Mammary epithelial cell (primary cell): ENCODE results near the gene KIF9.

Experiments used
- CTCF ChIP-seq, 2 donors: IDR thresholded peaks in 1 of 2; conservative IDR thresholded peaks in 1 of 2; 2 replicates each; pipeline ENCODE4 v1.5.1; 2011 to 2012; ENCODE audit warnings: inconsistent platforms in 2 of 2, low read length in 2 of 2, mild to moderate bottlenecking in 2 of 2, control low read depth in 1 of 2, low read depth in 1 of 2; ENCODE audit not compliant: insufficient read depth in 1 of 2; ENCODE audit errors: extremely low read depth in 1 of 2
- EZH2 ChIP-seq: IDR thresholded peaks from 2 replicates; pipeline ENCODE4 v1.6.1; 2012; ENCODE audit warnings: low read length, inconsistent platforms, borderline replicate concordance

DNA sequence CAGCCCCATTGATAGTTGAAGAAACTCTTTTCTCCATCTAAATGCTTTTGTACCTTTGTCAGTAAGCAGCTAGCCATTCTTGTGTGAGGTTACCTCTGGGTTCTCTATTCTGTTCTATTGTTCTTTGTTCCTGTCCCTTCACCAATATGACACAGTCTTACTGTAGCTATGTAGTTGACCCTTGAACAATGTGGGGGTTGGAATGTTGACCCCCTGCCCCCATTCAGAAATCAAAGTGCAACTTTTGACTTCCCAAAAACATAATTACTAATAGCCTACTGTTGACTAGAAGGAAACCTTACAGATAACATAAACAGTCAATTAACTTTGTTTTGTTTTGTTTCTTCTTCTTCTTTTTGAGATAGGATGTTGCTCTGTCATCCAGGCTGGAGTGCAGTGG lies 18.9 kb upstream of the KIF9 start:
- TF ChIP-seq CTCF (conservative IDR thresholded peaks at IDR 0.05 in 1 of 2, IDR thresholded peaks at IDR 0.05 in 1 of 2; ENCODE audit: extremely low read depth in 1 of 2, insufficient read depth in 1 of 2, low read depth in 1 of 2, low read length in 2 of 2) (no peak), EZH2 (no peak)
